Activated CD4-positive, alpha-beta T cell treated with anti-CD3 and anti-CD28 coated beads, Interleukin-2, amount 10 ng/mL, durations not matched to agents 24 days and 14 days (primary cell): Measurements from ENCODE around the gene ASAP2. TPM values are rescaled to one million over a fixed set of nuclear protein-coding genes. Genes with fewer than 3 reads are reported as not detected.

Source experiments
- DNase-seq: peaks from one replicate; pipeline ENCODE4 v3.0.0; 2022
- H3K27ac Mint-ChIP-seq: one replicate; pipeline ENCODE4 v1.8.0; 2022; ENCODE audit warnings: mild to moderate bottlenecking, mixed read lengths
- H3K27me3 Mint-ChIP-seq: one replicate; pipeline ENCODE4 v1.8.0; 2022; ENCODE audit warnings: mixed read lengths
- H3K36me3 Mint-ChIP-seq: one replicate; pipeline ENCODE4 v1.8.0; 2022; ENCODE audit warnings: low read depth, mild to moderate bottlenecking, mixed read lengths
- H3K4me1 Mint-ChIP-seq: one replicate; pipeline ENCODE4 v1.8.0; 2021; ENCODE audit warnings: mixed read lengths
- H3K4me3 Mint-ChIP-seq: one replicate; pipeline ENCODE4 v1.8.0; 2022; ENCODE audit warnings: mild to moderate bottlenecking, moderate library complexity, mixed read lengths
- H3K9me3 Mint-ChIP-seq: one replicate; pipeline ENCODE4 v1.8.0; 2021; ENCODE audit warnings: mixed read lengths
- intact Hi-C: fragments of 100-400 bp; cut with micrococcal nuclease; formaldehyde crosslinking; loops from one replicate; pipeline ENCODE4 v1.15.1; 2023
- total RNA-seq: library from RNA; stranded (reverse); gene quantifications from 2 replicates; pipeline ENCODE4 v1.2.3, GENCODE V29; 2022

Gene ASAP2
- total RNA-seq, 1 donor from 2014 or later, result 0.40 TPM

- Mint-ChIP-seq H3K27me3 (peaks cover 3% of the 10 kb centered on the region), H3K27ac (no peak overlapping the region), H3K4me3 (no peak overlapping the region), H3K9me3 (no peaks in the 10 kb centered on the region), H3K36me3 (no peaks in the 10 kb centered on the region), H3K4me1 (peaks cover 9% of the 10 kb centered on the region)
- intact Hi-C loops, result no loop called here
- DNase-seq, result no peak
Measured at GRCh38 chr2:9236867-9237266, 30.3 kb downstream of the ASAP2 start.

GRCh38 chr2:9237831-9238230 is 31.2 kb downstream of the ASAP2 start:
- H3K27ac Mint-ChIP-seq, result no peak overlapping the region
- H3K9me3 Mint-ChIP-seq, result no peaks in the 10 kb centered on the region
- H3K4me3 Mint-ChIP-seq, result no peak overlapping the region
- intact Hi-C loops, result no loop called here
- no peaks in the 10 kb centered on the region for H3K36me3 Mint-ChIP-seq
- DNase-seq, result no peak
- H3K4me1 Mint-ChIP-seq, result peaks cover 9% of the 10 kb centered on the region
- H3K27me3 Mint-ChIP-seq, result no peaks in the 10 kb centered on the region

GRCh38 chr2:9238591-9239326 is 32.1 kb downstream of the ASAP2 start:
- intact Hi-C loops, result no loop called here
- Mint-ChIP-seq H3K27me3 (no peaks in the 10 kb centered on the region), H3K4me1 (peaks cover 9% of the 10 kb centered on the region), H3K27ac (no peak overlapping the region), H3K4me3 (no peak overlapping the region), H3K36me3 (no peaks in the 10 kb centered on the region), H3K9me3 (no peaks in the 10 kb centered on the region)
- DNase-seq, result no peak

- Mint-ChIP-seq H3K4me1 (peaks cover 5% of the 10 kb centered on the region), H3K9me3 (no peaks in the 10 kb centered on the region), H3K27me3 (no peaks in the 10 kb centered on the region), H3K36me3 (no peaks in the 10 kb centered on the region), H3K4me3 (no peak overlapping the region), H3K27ac (no peak overlapping the region)
- intact Hi-C loops, result no loop called here
- no peak for DNase-seq
Measured at GRCh38 chr2:9239616-9240015, 33.0 kb downstream of the ASAP2 start.

- Mint-ChIP-seq H3K9me3 (no peaks in the 10 kb centered on the region), H3K36me3 (no peaks in the 10 kb centered on the region), H3K4me3 (no peak overlapping the region), H3K27me3 (no peaks in the 10 kb centered on the region), H3K4me1 (peaks cover 3% of the 10 kb centered on the region), H3K27ac (no peak overlapping the region)
- no peak for DNase-seq
- intact Hi-C loops, result no loop called here
Measured at GRCh38 chr2:9240745-9241144, 34.1 kb downstream of the ASAP2 start.

- DNase-seq, result no peak
- no peaks in the 10 kb centered on the region for H3K27me3 Mint-ChIP-seq
- H3K27ac Mint-ChIP-seq, result no peak overlapping the region
- H3K4me1 Mint-ChIP-seq, result peaks cover 3% of the 10 kb centered on the region
- intact Hi-C loops, result no loop called here
- no peaks in the 10 kb centered on the region for H3K36me3 Mint-ChIP-seq
- no peak overlapping the region for H3K4me3 Mint-ChIP-seq
- H3K9me3 Mint-ChIP-seq, result no peaks in the 10 kb centered on the region
Measured at GRCh38 chr2:9241233-9241632, 34.6 kb downstream of the ASAP2 start.

GRCh38 chr2:9243357-9243756 is 36.7 kb downstream of the ASAP2 start:
- Mint-ChIP-seq H3K9me3 (no peaks in the 10 kb centered on the region), H3K27me3 (no peaks in the 10 kb centered on the region), H3K4me3 (no peak overlapping the region), H3K4me1 (peaks cover 3% of the 10 kb centered on the region), H3K27ac (no peak overlapping the region), H3K36me3 (no peaks in the 10 kb centered on the region)
- intact Hi-C loops, result no loop called here
- no peak for DNase-seq

GRCh38 chr2:9244985-9245544 is 38.5 kb downstream of the ASAP2 start:
- DNase-seq, result no peak
- H3K27ac Mint-ChIP-seq, result no peak overlapping the region

GRCh38 chr2:9247177-9247576 is 40.6 kb downstream of the ASAP2 start:
- Mint-ChIP-seq H3K27ac (no peak overlapping the region), H3K4me1 (no peaks in the 10 kb centered on the region), H3K4me3 (no peak overlapping the region), H3K36me3 (no peaks in the 10 kb centered on the region), H3K9me3 (no peaks in the 10 kb centered on the region), H3K27me3 (no peaks in the 10 kb centered on the region)
- no peak for DNase-seq
- intact Hi-C loops, result no loop called here

More at GRCh38 chr2:9244985-9245544, 38.5 kb downstream of the ASAP2 start:
- H3K27me3 Mint-ChIP-seq, result no peaks in the 10 kb centered on the region
- intact Hi-C loops, result no loop called here
- H3K9me3 Mint-ChIP-seq, result no peaks in the 10 kb centered on the region
- no peaks in the 10 kb centered on the region for H3K36me3 Mint-ChIP-seq
- peaks cover 3% of the 10 kb centered on the region for H3K4me1 Mint-ChIP-seq
- no peak overlapping the region for H3K4me3 Mint-ChIP-seq

- intact Hi-C loops, result no loop called here
- Mint-ChIP-seq H3K4me3 (no peak overlapping the region), H3K9me3 (no peaks in the 10 kb centered on the region), H3K4me1 (no peaks in the 10 kb centered on the region), H3K27ac (no peak overlapping the region), H3K36me3 (no peaks in the 10 kb centered on the region), H3K27me3 (no peaks in the 10 kb centered on the region)
- DNase-seq, result no peak
Measured at GRCh38 chr2:9247786-9248185, 41.2 kb downstream of the ASAP2 start.

- no peaks in the 10 kb centered on the region for H3K36me3 Mint-ChIP-seq
- H3K4me3 Mint-ChIP-seq, result no peak overlapping the region
- H3K27me3 Mint-ChIP-seq, result no peaks in the 10 kb centered on the region
- intact Hi-C loops, result no loop called here
- no peak for DNase-seq
- no peaks in the 10 kb centered on the region for H3K4me1 Mint-ChIP-seq
- no peaks in the 10 kb centered on the region for H3K9me3 Mint-ChIP-seq
- no peak overlapping the region for H3K27ac Mint-ChIP-seq
Measured at GRCh38 chr2:9248363-9248762, 41.8 kb downstream of the ASAP2 start.

GRCh38 chr2:9249020-9249800 is 42.6 kb downstream of the ASAP2 start:
- Mint-ChIP-seq H3K4me1 (no peaks in the 10 kb centered on the region), H3K27ac (no peak overlapping the region), H3K36me3 (no peaks in the 10 kb centered on the region), H3K4me3 (no peak overlapping the region), H3K27me3 (no peaks in the 10 kb centered on the region), H3K9me3 (no peaks in the 10 kb centered on the region)
- intact Hi-C loops, result no loop called here
- DNase-seq, result no peak

GRCh38 chr2:9250091-9250490 is 43.5 kb downstream of the ASAP2 start:
- H3K27me3 Mint-ChIP-seq, result no peaks in the 10 kb centered on the region
- no peaks in the 10 kb centered on the region for H3K9me3 Mint-ChIP-seq
- no peak overlapping the region for H3K27ac Mint-ChIP-seq
- DNase-seq, result no peak
- no peaks in the 10 kb centered on the region for H3K4me1 Mint-ChIP-seq
- H3K36me3 Mint-ChIP-seq, result no peaks in the 10 kb centered on the region
- no peak overlapping the region for H3K4me3 Mint-ChIP-seq
- intact Hi-C loops, result no loop called here

- H3K27me3 Mint-ChIP-seq, result no peaks in the 10 kb centered on the region
- H3K4me3 Mint-ChIP-seq, result no peak overlapping the region
- H3K27ac Mint-ChIP-seq, result no peak overlapping the region
- no peaks in the 10 kb centered on the region for H3K9me3 Mint-ChIP-seq
- intact Hi-C loops, result no loop called here
- H3K36me3 Mint-ChIP-seq, result no peaks in the 10 kb centered on the region
- H3K4me1 Mint-ChIP-seq, result no peaks in the 10 kb centered on the region
- DNase-seq, result no peak
Measured at GRCh38 chr2:9250498-9251153, 44.0 kb downstream of the ASAP2 start.
